Esophagus muscularis mucosa (tissue), 4 donors: ENCODE measurements around the gene TRAPPC6A.

Experiments
- EP300 ChIP-seq: sonication (generic); formaldehyde crosslinking; IDR thresholded peaks from one replicate; pipeline ENCODE4 v1.6.1; 2017; ENCODE audit warnings: antibody characterized with exemption
- POLR2A ChIP-seq: fragments of 450-650 bp; IDR thresholded peaks from one replicate; pipeline ENCODE4 v1.6.1; 2017; ENCODE audit warnings: antibody characterized with exemption, moderate library complexity, mild to moderate bottlenecking, low read depth
- POLR2AphosphoS5 ChIP-seq, 2 donors: sonication (generic); formaldehyde crosslinking; IDR thresholded peaks; one replicate each; pipeline ENCODE4 v1.6.1; 2017; ENCODE audit warnings: antibody characterized with exemption in 2 of 2
- TF ChIP-seq, protein P1 (sequence below), 3 experiments: fragments of 200-600 bp in 2 of 3; fragments of 450-650 bp in 1 of 3; sonication (generic) in 2 of 3; IDR thresholded peaks; one replicate each; pipeline ENCODE4 v1.5.1; 2017 to 2019; ENCODE audit warnings: antibody characterized with exemption in 3 of 3, mild to moderate bottlenecking in 2 of 3, moderate library complexity in 1 of 3

DNA sequence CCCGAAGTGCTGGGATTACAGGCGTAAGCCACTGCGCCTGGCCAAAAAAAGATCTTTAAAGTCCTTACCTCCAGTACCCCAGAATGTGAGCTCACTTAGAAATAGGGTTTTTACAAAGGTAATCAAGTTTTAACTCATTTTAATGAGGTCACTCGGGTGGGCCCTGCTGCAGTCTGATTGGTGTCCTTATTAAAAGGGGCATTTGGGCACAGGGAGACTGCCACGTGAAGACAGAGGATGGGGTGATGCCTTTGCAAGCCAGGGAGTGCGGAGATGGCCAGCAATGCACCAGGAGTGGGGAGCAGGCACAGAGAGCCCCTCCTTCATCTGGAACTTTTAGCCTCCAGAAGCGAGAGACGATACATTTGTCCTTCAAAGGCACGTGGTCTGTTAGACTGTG, 28.9 kb downstream of the TRAPPC6A start:
- no peak for TF ChIP-seq POLR2AphosphoS5 (IDR thresholded peaks at IDR 0.05)
- TF ChIP-seq, protein P1, sequence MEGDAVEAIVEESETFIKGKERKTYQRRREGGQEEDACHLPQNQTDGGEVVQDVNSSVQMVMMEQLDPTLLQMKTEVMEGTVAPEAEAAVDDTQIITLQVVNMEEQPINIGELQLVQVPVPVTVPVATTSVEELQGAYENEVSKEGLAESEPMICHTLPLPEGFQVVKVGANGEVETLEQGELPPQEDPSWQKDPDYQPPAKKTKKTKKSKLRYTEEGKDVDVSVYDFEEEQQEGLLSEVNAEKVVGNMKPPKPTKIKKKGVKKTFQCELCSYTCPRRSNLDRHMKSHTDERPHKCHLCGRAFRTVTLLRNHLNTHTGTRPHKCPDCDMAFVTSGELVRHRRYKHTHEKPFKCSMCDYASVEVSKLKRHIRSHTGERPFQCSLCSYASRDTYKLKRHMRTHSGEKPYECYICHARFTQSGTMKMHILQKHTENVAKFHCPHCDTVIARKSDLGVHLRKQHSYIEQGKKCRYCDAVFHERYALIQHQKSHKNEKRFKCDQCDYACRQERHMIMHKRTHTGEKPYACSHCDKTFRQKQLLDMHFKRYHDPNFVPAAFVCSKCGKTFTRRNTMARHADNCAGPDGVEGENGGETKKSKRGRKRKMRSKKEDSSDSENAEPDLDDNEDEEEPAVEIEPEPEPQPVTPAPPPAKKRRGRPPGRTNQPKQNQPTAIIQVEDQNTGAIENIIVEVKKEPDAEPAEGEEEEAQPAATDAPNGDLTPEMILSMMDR (IDR thresholded peaks at IDR 0.05): no peak
- TF ChIP-seq POLR2A: no peak
- no peak for TF ChIP-seq EP300
